Fibroblast of skin of left biceps (primary cell): ENCODE measurements around the gene OPALIN.

Experiments
- DNase-seq, 2 experiments: peaks; one replicate each; pipeline ENCODE4 v3.0.0-alpha.2; 2013; ENCODE audit warnings: low read depth in 2 of 2

Gene OPALIN

GRCh38 chr10:96374004-96374403 lies 15.2 kb upstream of the OPALIN start:
- no peak for DNase-seq

GRCh38 chr10:96371356-96371755 lies 12.6 kb upstream of the OPALIN start:
- no peak for DNase-seq

- DNase-seq = peak in 1 of 2 experiments; percentile 9
These were observed 11.9 kb upstream of the OPALIN start for GRCh38 chr10:96370584-96371157.

GRCh38 chr10:96369890-96370583 lies 11.2 kb upstream of the OPALIN start:
- no peak for DNase-seq

GRCh38 chr10:96368971-96369370 lies 10.2 kb upstream of the OPALIN start:
- DNase-seq = no peak

GRCh38 chr10:96367470-96367869 lies 8.7 kb upstream of the OPALIN start:
- DNase-seq = no peak

DNA sequence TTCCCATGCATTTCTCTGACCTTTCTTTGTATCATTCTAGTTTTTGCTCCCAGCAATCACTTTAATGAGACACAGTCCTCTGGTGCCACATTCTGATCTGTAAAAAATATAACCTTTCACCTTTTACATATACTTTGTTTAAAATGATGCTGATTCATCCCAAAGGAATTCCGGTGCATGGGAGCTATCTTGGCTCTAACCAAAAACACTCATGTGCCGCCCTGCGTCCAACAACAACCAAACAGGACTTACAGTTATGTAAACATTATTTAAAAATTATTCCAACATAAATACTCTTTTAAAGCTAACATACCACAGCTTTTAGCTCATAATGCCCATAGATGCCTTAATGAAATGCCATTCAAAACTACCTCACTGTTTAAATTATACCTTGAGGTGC lies 7.7 kb upstream of the OPALIN start:
- no peak for DNase-seq

DNA sequence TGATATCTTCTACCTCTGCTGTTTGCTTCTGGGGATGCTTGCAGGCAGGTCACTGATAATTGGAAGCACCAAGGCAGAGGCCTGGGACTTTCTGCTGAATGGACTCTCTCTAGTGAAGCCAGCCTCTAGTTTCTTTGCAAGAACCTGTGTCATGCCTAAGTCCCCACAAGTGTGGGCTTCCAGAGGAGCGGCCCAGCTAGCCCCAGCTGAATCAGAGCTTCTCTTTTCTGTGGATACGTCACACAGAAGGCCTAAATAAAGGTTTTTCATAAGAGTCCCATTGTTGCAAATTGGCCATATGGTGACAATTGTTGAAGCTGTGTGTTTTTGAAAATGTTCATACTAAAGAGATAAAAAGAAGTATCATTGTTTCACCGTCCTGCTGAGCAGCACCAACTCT lies 6.8 kb upstream of the OPALIN start:
- DNase-seq = no peak

DNA sequence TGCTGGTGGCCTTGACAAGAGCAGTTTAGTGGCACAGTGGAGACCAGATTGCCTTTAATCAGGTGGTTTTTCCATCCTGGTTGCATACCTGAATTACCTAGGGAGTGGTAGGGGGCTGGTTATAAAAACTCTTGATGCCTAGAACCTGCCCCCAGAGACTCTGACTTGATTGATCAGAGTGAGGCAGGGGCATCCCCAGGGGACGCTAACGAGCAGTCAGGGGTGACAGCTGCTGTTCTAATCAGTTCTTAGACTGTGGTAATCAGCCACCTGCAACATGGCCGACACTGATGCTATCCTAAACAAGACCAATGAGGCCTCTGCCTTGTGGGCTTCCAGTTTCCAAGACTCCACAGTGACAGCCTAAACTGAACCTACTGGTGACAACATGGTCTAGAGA lies 2.0 kb upstream of the OPALIN start:
- no peak for DNase-seq

- DNase-seq = no peak
These were observed 1.5 kb upstream of the OPALIN start for GRCh38 chr10:96360331-96360730.

DNA sequence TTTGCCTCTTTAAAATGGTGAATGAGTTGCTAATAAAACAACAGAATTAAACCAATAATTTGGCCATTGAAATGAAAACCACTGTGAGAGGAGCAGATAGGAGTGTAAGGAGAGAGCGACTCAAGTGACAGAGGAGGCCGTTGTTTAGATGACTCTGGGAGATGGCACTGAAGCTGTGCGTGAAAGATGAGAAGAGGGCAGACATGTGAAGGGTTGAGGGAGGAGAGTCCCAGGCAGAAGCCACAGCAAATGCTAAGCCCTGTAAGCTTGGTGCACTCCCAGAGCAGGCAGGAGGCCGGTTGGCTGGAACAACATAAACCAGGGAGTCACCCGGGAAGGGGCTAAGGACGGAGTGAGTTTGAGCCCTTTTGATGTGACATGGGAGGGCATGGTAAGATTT lies 814 bp upstream of the OPALIN start:
- no peak for DNase-seq

DNA sequence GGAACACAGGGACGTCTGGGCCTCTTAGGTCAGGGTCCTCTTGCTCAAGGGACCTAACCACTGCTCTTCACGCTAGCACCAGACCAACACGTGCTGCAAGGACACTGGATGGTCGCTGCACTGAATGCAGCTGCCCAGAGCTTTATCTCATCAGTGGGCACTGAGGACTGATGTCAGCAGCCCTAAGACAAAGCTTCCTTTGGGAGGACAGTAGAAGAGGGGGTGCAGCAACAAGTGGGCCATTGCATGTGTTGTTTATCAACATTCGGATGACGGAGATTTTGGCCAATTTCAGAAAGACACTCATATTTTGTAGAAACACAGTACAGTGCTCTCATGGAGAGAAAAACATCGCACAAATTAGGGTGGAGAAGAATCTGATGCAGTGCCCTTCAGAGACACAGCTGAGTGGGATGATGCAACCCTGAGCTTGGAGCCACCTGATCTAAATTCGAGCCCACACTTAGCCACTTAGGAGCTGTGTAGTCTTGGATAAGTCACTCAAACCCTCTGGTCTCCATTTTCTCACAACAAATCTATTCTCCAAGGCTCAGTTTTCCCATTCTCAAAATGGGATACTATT lies 1.7 kb downstream of the OPALIN start:
- no peak for DNase-seq

- no peak for DNase-seq
These were observed 6.2 kb downstream of the OPALIN start for GRCh38 chr10:96352582-96352981.

DNA sequence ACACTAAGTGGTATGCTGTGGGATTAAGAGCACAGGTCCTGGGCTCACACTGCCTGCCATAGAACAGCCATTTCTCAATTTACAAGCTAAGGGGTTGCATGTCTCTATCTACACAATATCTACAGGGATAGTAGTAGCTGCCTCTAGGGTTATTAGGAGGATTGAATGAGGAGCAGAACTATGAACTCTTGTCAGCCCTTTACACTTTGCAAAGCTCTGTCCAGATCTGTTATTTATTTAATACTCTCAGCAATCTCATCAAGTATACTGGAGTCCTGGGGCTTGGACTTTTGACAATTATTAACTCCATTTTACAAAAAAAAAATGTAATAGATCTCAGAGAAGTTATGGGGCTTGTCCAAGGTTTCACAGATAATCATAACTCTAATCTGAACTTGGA lies 6.8 kb downstream of the OPALIN start:
- DNase-seq = no peak

DNA sequence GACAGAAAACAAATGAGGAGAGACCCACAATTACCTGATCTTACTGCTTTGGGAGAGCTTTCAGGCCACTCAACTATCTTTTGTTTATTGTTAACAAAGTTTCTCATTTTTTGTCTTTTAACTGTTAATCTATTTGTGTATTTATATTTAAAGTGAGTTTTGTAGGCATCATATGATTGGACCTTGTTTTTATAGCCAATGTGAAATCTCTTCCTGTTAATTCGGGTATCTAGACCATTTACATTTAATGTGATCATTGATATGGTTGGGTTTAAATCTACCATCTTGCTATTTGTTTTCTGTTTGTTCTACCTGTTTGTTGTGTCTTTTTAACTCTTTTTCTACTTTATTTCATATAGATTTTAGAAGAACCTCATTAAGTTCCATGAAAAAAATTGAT lies 12.5 kb downstream of the OPALIN start:
- no peak for DNase-seq

DNA sequence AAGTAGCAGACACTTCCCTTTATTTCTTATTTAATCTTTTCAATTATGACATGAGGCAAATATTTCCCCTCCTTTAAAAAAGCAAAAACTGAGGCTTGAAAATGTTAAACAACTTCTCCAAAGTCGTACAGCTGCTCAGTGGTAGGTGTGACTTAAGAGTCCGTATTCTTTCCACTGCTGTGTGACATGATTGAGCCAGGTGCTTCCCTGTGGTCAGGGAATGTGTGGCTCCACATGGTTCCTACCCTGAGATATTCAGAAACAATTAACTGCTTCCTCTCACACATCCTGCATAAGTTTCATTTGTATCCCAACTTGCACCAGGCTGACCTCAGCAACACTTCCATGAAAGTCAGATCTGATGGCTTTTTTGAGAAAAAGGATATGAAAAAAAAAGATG lies 13.6 kb downstream of the OPALIN start:
- DNase-seq = no peak

- no peak for DNase-seq
These were observed 14.6 kb downstream of the OPALIN start for GRCh38 chr10:96344178-96344577.

- no peak for DNase-seq
These were observed 16.4 kb downstream of the OPALIN start for GRCh38 chr10:96342402-96342801.

GRCh38 chr10:96341219-96342182 lies 17.3 kb downstream of the OPALIN start:
- DNase-seq = no peak

- DNase-seq = peak; percentile 1 to 15
These were observed 18.6 kb downstream of the OPALIN start for GRCh38 chr10:96339956-96340904.

DNA sequence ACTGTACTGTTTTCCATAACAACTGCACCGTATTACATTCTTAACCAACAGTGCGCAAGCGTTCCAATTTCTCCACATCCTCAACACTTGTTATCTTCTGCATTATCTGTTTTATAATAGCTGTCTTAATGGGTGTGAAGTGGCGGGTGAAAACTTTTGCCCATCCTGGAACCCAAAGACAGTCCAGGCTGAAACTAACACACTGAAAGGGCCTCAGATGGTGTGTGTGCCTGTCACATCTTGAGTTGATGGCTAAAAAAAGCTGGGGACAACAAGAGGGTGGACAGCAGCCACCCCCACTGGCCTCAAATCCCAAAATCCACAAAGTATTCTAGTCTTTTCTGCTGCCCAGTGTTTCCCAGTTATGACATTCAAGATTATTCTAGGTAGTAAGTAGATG lies 19.4 kb downstream of the OPALIN start:
- DNase-seq = no peak
